ENCODE measurements around the gene CFAP77. TPM values are rescaled to one million over a fixed set of nuclear protein-coding genes. Genes with fewer than 3 reads are reported as not detected.

Gene CFAP77
- polyA plus RNA-seq, 1 donor = 0.13 TPM

DNA sequence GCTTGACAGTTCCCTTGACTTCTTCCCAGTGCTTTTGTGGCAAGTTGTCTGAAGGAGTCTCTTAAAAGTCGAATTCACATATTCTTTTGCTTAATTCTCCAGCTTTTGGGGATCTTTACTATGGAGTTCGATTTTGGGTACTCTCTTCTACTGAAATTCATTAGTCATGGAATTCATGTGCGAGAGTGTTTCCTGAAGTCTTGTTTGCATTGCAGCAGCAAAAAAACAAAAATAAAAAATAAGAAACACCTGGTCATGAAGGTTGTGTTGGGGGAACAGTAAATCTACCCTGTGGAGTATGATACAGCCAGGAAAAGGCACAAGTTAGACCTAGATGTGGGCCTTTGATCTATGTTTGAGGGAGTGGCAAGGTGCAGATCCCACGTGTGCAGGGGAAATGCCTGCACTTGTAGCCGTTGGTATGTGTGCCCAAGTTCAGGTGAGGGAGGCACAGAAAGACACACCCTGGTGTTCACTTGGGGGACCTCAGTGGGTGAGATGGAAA is 55.2 kb downstream of the CFAP77 start:
- Histone ChIP-seq H3K36me3 (ENCODE audit: control insufficient read depth, insufficient read depth, low read length) (no peaks in the 10 kb centered on the region), H3K4me3 (ENCODE audit: low read length) (no peak overlapping the region), H3K27me3 (ENCODE audit: control insufficient read depth, insufficient read depth, low read length) (no peaks in the 10 kb centered on the region), H3K27ac (ENCODE audit: low read length) (no peak overlapping the region), H3K4me1 (ENCODE audit: control insufficient read depth, insufficient read depth, low read length) (no peaks in the 10 kb centered on the region), H3K9me3 (ENCODE audit: control insufficient read depth, low read depth, low read length) (no peaks in the 10 kb centered on the region)
- WGBS (ENCODE audit: insufficient coverage, low lambda C conversion rate) = 93% methylated on average over 3 of the region's 5 CpGs
- DNase-seq = no peak

DNA sequence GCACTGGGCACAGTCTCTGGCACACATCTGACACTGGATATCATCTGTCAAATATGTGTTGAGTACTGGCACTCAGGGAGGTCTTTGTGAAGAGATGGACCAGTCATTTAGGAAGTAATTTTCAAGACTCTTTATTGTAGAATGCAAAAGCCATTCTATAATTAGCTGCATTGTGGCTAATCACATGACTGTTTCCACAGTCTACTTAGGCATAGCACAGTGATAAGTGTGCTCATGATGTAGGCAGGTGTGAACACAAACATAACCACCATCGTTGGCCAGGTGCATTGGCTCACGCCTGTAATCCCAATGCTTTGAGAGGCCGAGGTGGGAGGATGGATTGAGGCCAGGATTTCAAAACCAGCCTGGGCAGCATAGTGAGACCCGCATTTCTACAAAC is 62.2 kb downstream of the CFAP77 start:
- H3K27me3 ChIP-seq (ENCODE audit: control insufficient read depth, insufficient read depth, low read length) = peaks cover 8% of the 10 kb centered on the region
- H3K4me1 ChIP-seq (ENCODE audit: control insufficient read depth, insufficient read depth, low read length) = no peaks in the 10 kb centered on the region
- no peak for DNase-seq
- no peak overlapping the region for H3K4me3 ChIP-seq (ENCODE audit: low read length)
- no peak overlapping the region for H3K27ac ChIP-seq (ENCODE audit: low read length)
- no CpG with 5 or more reads among the region's 4 CpGs for WGBS (ENCODE audit: insufficient coverage, low lambda C conversion rate)
- no peaks in the 10 kb centered on the region for H3K9me3 ChIP-seq (ENCODE audit: control insufficient read depth, low read depth, low read length)
- no peaks in the 10 kb centered on the region for H3K36me3 ChIP-seq (ENCODE audit: control insufficient read depth, insufficient read depth, low read length)

DNA sequence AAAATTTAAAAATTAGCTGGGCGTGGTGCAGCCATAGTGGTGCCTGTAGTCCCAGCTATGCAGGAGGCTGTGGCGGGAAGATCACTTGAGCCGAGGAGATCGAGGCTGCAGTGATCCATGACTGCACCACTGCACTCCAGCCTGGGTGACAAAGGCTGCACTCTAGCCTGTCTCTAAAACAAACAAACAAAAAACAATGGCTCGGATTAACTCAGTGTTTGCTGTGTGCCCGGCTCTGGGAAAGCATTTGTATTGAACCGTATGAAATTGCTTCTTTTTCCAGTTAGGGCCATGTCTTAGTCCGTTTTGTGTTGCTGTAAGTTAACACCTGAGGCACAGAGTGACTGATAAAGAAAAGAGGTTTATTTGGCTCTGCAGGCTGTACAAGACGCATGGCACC is 62.6 kb downstream of the CFAP77 start:
- no peak for DNase-seq
- no CpG with 5 or more reads among the region's 9 CpGs for WGBS (ENCODE audit: insufficient coverage, low lambda C conversion rate)
- H3K36me3 ChIP-seq (ENCODE audit: control insufficient read depth, insufficient read depth, low read length) = no peaks in the 10 kb centered on the region

DNA sequence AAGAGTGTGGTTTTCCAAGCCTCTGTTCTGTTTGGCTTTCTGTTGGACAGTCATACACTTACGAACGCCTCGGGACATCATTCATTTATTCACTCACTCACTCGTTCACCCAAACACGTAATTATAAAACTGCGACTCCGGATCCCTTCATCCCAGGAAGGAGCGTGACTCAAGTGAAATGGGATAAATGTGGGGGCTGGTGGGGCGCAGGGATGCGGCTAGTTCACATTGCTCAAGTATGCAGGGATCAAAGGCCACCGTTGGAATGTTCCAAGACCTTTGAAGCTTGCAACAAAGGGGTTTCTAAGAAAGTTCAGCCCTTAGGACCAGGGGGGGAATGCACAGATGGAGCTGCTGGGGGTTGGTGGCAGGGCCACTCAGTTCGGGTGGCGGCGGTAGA is 64.2 kb downstream of the CFAP77 start:
- H3K4me3 ChIP-seq (ENCODE audit: low read length) = no peak overlapping the region
- no peaks in the 10 kb centered on the region for H3K9me3 ChIP-seq (ENCODE audit: control insufficient read depth, low read depth, low read length)
- DNase-seq = no peak
- WGBS (ENCODE audit: insufficient coverage, low lambda C conversion rate) = 100% methylated on average over 1 of the region's 14 CpGs
- H3K27ac ChIP-seq (ENCODE audit: low read length) = no peak overlapping the region
- peaks cover 13% of the 10 kb centered on the region for H3K27me3 ChIP-seq (ENCODE audit: control insufficient read depth, insufficient read depth, low read length)
- no peaks in the 10 kb centered on the region for H3K36me3 ChIP-seq (ENCODE audit: control insufficient read depth, insufficient read depth, low read length)
- no peaks in the 10 kb centered on the region for H3K4me1 ChIP-seq (ENCODE audit: control insufficient read depth, insufficient read depth, low read length)

More for the DNA sequence above, 62.6 kb downstream of the CFAP77 start:
- Histone ChIP-seq H3K4me1 (ENCODE audit: control insufficient read depth, insufficient read depth, low read length) (no peaks in the 10 kb centered on the region), H3K9me3 (ENCODE audit: control insufficient read depth, low read depth, low read length) (no peaks in the 10 kb centered on the region), H3K27me3 (ENCODE audit: control insufficient read depth, insufficient read depth, low read length) (peaks cover 10% of the 10 kb centered on the region), H3K27ac (ENCODE audit: low read length) (no peak overlapping the region), H3K4me3 (ENCODE audit: low read length) (no peak overlapping the region)

DNA sequence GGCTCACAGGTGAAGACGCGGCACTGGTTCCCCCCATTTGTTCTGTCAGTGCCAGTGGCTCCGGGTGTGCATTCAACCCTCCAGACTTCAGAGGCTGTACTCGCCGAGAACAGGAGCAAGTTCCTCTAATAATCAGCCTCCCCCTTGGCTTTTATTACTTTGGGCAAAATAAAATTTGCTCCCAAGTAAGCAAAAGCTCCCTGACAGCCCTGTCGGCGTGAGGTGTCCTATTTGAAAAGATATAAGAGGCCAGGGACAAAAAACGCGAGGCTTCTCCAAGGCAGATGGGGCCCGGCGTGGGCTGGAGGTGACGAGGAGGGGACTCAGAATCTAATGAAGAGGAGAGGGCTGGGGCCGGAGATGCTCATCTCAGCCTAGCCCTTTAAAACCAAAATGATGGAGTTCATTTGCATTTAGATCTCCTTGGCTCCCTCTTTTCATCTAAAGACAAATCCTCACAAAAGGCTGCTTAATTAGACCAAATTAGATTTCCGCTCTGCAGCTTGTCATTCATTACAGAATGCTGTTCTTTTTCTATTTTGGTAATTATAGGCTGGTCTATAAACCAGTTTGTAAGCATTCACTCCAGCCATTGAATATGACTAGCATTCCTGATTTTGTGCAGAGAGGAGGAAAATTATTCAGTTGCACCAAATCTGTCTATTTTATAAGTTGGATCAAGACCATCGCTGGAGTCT is 68.5 kb downstream of the CFAP77 start:
- no CpG with 5 or more reads among the region's 15 CpGs for WGBS (ENCODE audit: insufficient coverage, low lambda C conversion rate)
- no peaks in the 10 kb centered on the region for H3K9me3 ChIP-seq (ENCODE audit: control insufficient read depth, low read depth, low read length)
- peaks cover 34% of the 10 kb centered on the region for H3K27me3 ChIP-seq (ENCODE audit: control insufficient read depth, insufficient read depth, low read length)
- no peaks in the 10 kb centered on the region for H3K4me1 ChIP-seq (ENCODE audit: control insufficient read depth, insufficient read depth, low read length)
- H3K4me3 ChIP-seq (ENCODE audit: low read length) = no peak overlapping the region
- no peak overlapping the region for H3K27ac ChIP-seq (ENCODE audit: low read length)
- no peak for DNase-seq
- H3K36me3 ChIP-seq (ENCODE audit: control insufficient read depth, insufficient read depth, low read length) = no peaks in the 10 kb centered on the region

DNA sequence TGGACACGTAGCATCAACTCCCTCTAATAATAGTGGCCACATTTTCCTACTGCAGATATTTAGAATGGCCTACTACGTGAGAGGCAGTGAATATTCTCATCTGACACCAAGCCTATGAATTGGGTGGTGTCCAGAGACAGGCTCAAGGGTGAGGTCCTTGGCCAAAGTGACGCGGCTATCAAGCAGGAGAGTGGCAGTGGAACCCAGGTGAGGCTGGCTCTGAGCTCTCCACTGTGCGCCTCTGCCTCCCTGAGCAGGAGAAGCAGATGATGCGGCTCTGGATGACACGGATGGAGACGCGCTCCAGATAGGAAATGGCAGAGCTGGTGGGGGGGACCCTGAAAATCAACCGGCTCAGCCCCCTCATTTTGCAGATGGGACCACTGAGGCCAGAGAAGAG is 69.7 kb downstream of the CFAP77 start:
- Histone ChIP-seq H3K27me3 (ENCODE audit: control insufficient read depth, insufficient read depth, low read length) (peaks cover 33% of the 10 kb centered on the region), H3K36me3 (ENCODE audit: control insufficient read depth, insufficient read depth, low read length) (no peaks in the 10 kb centered on the region)
- WGBS (ENCODE audit: insufficient coverage, low lambda C conversion rate) = no CpG with 5 or more reads among the region's 10 CpGs

DNA sequence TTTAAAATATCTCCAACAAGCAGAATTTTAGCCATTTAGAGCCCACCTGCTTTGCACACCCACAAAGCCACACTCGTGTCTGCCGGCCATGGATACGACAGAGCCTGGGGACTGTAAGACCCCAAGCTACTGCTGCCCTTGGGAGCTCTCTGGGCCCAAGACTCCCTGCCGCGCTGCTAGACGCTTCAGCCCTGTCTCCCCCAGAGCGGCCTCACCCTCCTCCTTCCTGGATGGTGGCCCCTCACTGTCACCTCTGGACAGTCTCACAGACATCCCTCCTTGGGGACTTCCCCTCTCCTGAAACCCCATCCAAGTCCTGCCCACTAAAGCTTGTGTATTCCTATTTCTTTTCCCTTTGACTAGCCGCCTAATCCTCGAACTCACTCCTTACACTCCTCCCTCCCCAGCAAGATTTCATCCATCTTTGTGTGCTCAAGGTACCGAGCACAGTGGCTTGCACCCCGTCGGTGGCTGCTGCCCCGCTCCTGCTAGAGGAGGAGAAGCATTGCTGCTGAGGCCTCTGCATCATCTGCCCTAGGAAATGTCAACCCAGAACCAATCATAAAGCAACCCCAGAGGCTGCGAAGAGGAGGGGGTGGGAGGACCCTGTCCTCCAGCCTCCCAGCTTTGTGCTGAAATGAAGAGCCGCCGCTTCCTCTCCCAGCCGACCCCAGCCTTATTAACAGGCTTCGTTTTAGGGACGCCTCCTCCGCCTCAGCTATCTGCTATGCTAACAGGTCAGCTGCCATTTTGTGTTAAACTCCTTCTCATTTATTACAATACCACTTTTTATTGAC is 71.2 kb downstream of the CFAP77 start:
- Histone ChIP-seq H3K27ac (ENCODE audit: low read length) (no peak overlapping the region), H3K4me3 (ENCODE audit: low read length) (no peak overlapping the region), H3K4me1 (ENCODE audit: control insufficient read depth, insufficient read depth, low read length) (no peaks in the 10 kb centered on the region), H3K27me3 (ENCODE audit: control insufficient read depth, insufficient read depth, low read length) (peaks cover 39% of the 10 kb centered on the region), H3K9me3 (ENCODE audit: control insufficient read depth, low read depth, low read length) (no peaks in the 10 kb centered on the region), H3K36me3 (ENCODE audit: control insufficient read depth, insufficient read depth, low read length) (no peaks in the 10 kb centered on the region)
- no peak for DNase-seq
- WGBS (ENCODE audit: insufficient coverage, low lambda C conversion rate) = no CpG with 5 or more reads among the region's 20 CpGs

More for the DNA sequence above, 69.7 kb downstream of the CFAP77 start:
- no peak for DNase-seq
- Histone ChIP-seq H3K27ac (ENCODE audit: low read length) (no peak overlapping the region), H3K4me1 (ENCODE audit: control insufficient read depth, insufficient read depth, low read length) (no peaks in the 10 kb centered on the region), H3K9me3 (ENCODE audit: control insufficient read depth, low read depth, low read length) (no peaks in the 10 kb centered on the region), H3K4me3 (ENCODE audit: low read length) (no peak overlapping the region)

DNA sequence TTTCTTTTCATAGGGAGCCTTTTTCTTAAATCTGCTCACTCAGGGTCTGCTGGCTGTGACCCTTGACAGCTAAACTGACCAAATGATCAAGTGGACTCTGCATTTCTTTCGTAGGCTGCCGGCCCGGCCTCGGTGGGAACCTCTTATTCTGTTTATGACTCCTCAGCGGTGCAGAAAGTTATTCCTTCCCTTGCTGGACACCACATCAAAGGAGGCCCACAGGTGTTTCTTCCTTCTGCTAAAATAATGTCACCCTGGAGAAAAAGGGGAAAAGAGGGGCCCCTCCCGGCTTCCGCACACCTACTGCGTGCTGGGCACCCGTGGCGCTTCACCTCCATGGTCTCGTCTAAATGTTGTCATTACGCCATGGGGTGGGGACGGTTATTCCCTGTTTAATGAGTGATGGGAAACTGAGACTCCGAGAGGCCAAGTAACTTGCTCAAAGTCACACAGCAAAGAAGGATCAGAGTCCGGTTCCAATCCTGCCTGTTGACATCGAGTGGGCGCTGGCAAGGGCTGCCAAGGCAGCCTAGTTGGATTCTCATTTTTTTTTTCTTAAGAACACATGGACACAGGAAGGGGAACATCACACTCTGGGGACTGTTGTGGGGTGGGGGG is 72.3 kb downstream of the CFAP77 start:
- DNase-seq = no peak
- Histone ChIP-seq H3K9me3 (ENCODE audit: control insufficient read depth, low read depth, low read length) (no peaks in the 10 kb centered on the region), H3K27ac (ENCODE audit: low read length) (no peak overlapping the region), H3K27me3 (ENCODE audit: control insufficient read depth, insufficient read depth, low read length) (peaks cover 48% of the 10 kb centered on the region), H3K36me3 (ENCODE audit: control insufficient read depth, insufficient read depth, low read length) (no peaks in the 10 kb centered on the region), H3K4me3 (ENCODE audit: low read length) (no peak overlapping the region), H3K4me1 (ENCODE audit: control insufficient read depth, insufficient read depth, low read length) (no peaks in the 10 kb centered on the region)
- WGBS (ENCODE audit: insufficient coverage, low lambda C conversion rate) = no CpG with 5 or more reads among the region's 17 CpGs

DNA sequence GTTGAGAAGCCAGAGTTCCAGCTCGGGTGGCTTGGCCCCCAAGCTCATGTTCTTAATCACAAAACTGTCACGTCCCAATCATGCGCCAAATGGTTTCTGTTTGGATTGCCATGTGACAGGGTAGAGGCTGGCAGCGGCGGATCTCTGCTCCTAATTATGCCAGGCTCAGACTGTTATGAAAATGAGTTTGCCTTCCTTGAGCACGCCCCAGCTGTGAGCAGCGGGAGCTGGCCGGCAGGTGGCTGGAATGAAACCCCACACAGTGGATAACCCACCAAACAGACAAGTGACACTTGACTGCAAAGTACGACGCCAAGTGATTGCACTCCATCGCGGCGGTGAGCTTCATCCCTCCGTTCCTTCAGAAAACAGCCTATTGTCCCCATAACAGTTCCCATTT is 75.4 kb downstream of the CFAP77 start:
- H3K9me3 ChIP-seq (ENCODE audit: control insufficient read depth, low read depth, low read length) = no peaks in the 10 kb centered on the region
- H3K36me3 ChIP-seq (ENCODE audit: control insufficient read depth, insufficient read depth, low read length) = no peaks in the 10 kb centered on the region
- no peaks in the 10 kb centered on the region for H3K4me1 ChIP-seq (ENCODE audit: control insufficient read depth, insufficient read depth, low read length)
- H3K27me3 ChIP-seq (ENCODE audit: control insufficient read depth, insufficient read depth, low read length) = peaks cover 65% of the 10 kb centered on the region
- no peak overlapping the region for H3K4me3 ChIP-seq (ENCODE audit: low read length)
- H3K27ac ChIP-seq (ENCODE audit: low read length) = no peak overlapping the region
- WGBS (ENCODE audit: insufficient coverage, low lambda C conversion rate) = no CpG with 5 or more reads among the region's 14 CpGs
- no peak for DNase-seq

DNA sequence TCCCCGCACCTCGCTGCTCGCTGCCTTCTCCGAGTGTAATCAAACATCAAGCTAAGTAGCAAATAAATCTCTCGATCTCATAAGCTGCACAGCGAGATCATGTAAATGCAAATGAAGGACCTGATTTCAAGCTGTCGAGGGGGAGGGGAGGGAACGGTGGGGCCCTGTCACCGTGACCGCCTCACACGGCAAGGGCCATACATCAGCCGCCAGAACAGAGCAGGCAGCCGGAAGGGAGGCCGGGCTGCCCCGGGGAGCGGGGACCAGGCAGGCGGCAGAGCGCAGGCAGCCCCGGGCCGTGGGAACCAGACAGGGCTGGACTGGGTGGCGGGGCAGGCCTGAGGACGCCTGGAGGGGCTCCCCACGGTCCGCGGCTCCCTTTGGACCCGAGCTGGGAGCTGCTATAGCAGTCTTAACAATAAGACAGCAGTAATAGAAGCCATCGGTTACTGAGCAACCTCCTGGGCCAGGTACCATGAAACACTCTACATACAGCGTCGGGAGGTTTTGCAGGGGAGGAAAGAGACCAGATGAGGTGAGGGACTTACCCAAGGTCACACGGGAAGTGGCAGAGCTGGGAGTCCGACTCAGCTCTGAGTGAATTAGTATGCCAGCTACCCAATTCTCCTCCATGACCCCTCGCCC is 76.8 kb downstream of the CFAP77 start:
- no peaks in the 10 kb centered on the region for H3K4me1 ChIP-seq (ENCODE audit: control insufficient read depth, insufficient read depth, low read length)
- 40% methylated on average over 1 of the region's 32 CpGs for WGBS (ENCODE audit: insufficient coverage, low lambda C conversion rate)
- H3K4me3 ChIP-seq (ENCODE audit: low read length) = no peak overlapping the region
- no peak overlapping the region for H3K27ac ChIP-seq (ENCODE audit: low read length)
- DNase-seq = no peak
- H3K36me3 ChIP-seq (ENCODE audit: control insufficient read depth, insufficient read depth, low read length) = no peaks in the 10 kb centered on the region
- no peaks in the 10 kb centered on the region for H3K9me3 ChIP-seq (ENCODE audit: control insufficient read depth, low read depth, low read length)
- peaks cover 55% of the 10 kb centered on the region for H3K27me3 ChIP-seq (ENCODE audit: control insufficient read depth, insufficient read depth, low read length)
